ENCODE data around the gene PDLIM5. TPM values are rescaled to one million over a fixed set of nuclear protein-coding genes. Genes with fewer than 3 reads are reported as not detected.

The PDLIM5 gene
- total and polyA plus RNA-seq, 7 experiments from 2014 or later, result 14.4 to 61.7 (median 35.7) TPM

GRCh38 chr4:94412658-94413038, 39.1 kb upstream of the PDLIM5 start:
- CTCF ChIA-PET, result no interaction called here
- Histone ChIP-seq H3K9me3 (ENCODE audit: control insufficient read depth in 2 of 3, low read length in 3 of 3) (peaks cover 0 to 3% (median 0%) of the 10 kb centered on the region in 3 experiments), H3K36me3 (ENCODE audit: control insufficient read depth in 2 of 3, insufficient read depth in 3 of 3, low read length in 3 of 3) (no peaks in the 10 kb centered on the region), H3K4me1 (ENCODE audit: control insufficient read depth in 2 of 2, insufficient read depth in 2 of 2, low read length in 2 of 2) (no peaks in the 10 kb centered on the region), H3K4me3 (ENCODE audit: low read length) (no peak overlapping the region), H3K27ac (ENCODE audit: low read depth, low read length) (no peak overlapping the region), H3K27me3 (ENCODE audit: control insufficient read depth in 2 of 2, insufficient read depth in 2 of 2, low read length in 2 of 2) (no peaks in the 10 kb centered on the region)
- Mint-ChIP-seq H3K27ac (no peak overlapping the region), H3K4me1 (no peaks in the 10 kb centered on the region), H3K9me3 (peaks cover 0 to 18% (median 4%) of the 10 kb centered on the region in 11 donors), H3K27me3 (peaks cover 19 to 41% (median 25%) of the 10 kb centered on the region in 5 donors), H3K36me3 (peaks cover 0 to 3% (median 0%) of the 10 kb centered on the region in 5 donors), H3K4me3 (no peak overlapping the region)
- no peak for DNase-seq
- no peak for ATAC-seq
- intact Hi-C loops (cut with micrococcal nuclease), result no loop called here
- POLR2A ChIA-PET, result no interaction called here

GRCh38 chr4:94413085-94413840, 38.5 kb upstream of the PDLIM5 start:
- no peak for ATAC-seq
- DNase-seq, result no peak
- Mint-ChIP-seq H3K4me1 (no peaks in the 10 kb centered on the region), H3K27me3 (peaks cover 19 to 41% (median 25%) of the 10 kb centered on the region in 5 donors), H3K4me3 (no peak overlapping the region), H3K9me3 (peaks cover 0 to 19% (median 4%) of the 10 kb centered on the region in 11 donors), H3K27ac (no peak overlapping the region), H3K36me3 (peaks cover 0 to 3% (median 0%) of the 10 kb centered on the region in 5 donors)
- ChIA-PET POLR2A (no interaction called here), CTCF (no interaction called here)
- H3K4me3 ChIP-seq (ENCODE audit: low read length), result no peak overlapping the region
- H3K36me3 ChIP-seq (ENCODE audit: control insufficient read depth in 2 of 3, insufficient read depth in 3 of 3, low read length in 3 of 3), result no peaks in the 10 kb centered on the region
- H3K27me3 ChIP-seq (ENCODE audit: control insufficient read depth in 2 of 2, insufficient read depth in 2 of 2, low read length in 2 of 2), result no peaks in the 10 kb centered on the region
- H3K9me3 ChIP-seq (ENCODE audit: control insufficient read depth in 2 of 3, low read length in 3 of 3), result peaks cover 0 to 3% (median 0%) of the 10 kb centered on the region in 3 experiments
- no peaks in the 10 kb centered on the region for H3K4me1 ChIP-seq (ENCODE audit: control insufficient read depth in 2 of 2, insufficient read depth in 2 of 2, low read length in 2 of 2)
- intact Hi-C loops (cut with micrococcal nuclease), result no loop called here
- H3K27ac ChIP-seq (ENCODE audit: low read depth, low read length), result no peak overlapping the region

- Histone ChIP-seq H3K4me3 (ENCODE audit: low read length) (no peak overlapping the region), H3K27ac (ENCODE audit: low read depth, low read length) (no peak overlapping the region), H3K4me1 (ENCODE audit: control insufficient read depth in 2 of 2, insufficient read depth in 2 of 2, low read length in 2 of 2) (no peaks in the 10 kb centered on the region), H3K9me3 (ENCODE audit: control insufficient read depth in 2 of 3, low read length in 3 of 3) (peaks cover 0 to 3% (median 0%) of the 10 kb centered on the region in 3 experiments), H3K27me3 (ENCODE audit: control insufficient read depth in 2 of 2, insufficient read depth in 2 of 2, low read length in 2 of 2) (no peaks in the 10 kb centered on the region), H3K36me3 (ENCODE audit: control insufficient read depth in 2 of 3, insufficient read depth in 3 of 3, low read length in 3 of 3) (no peaks in the 10 kb centered on the region)
- no peak for DNase-seq
- no peaks in the 10 kb centered on the region for H3K4me1 Mint-ChIP-seq
- intact Hi-C loops (cut with micrococcal nuclease), result no loop called here
- H3K9me3 Mint-ChIP-seq, result peaks cover 0 to 19% (median 4%) of the 10 kb centered on the region in 11 donors
- H3K4me3 Mint-ChIP-seq, result no peak overlapping the region
- H3K27me3 Mint-ChIP-seq, result peaks cover 23 to 44% (median 29%) of the 10 kb centered on the region in 5 donors
- no peak for ATAC-seq
- CTCF ChIA-PET, result no interaction called here
- peaks cover 0 to 3% (median 0%) of the 10 kb centered on the region in 5 donors for H3K36me3 Mint-ChIP-seq
- POLR2A ChIA-PET, result no interaction called here
- H3K27ac Mint-ChIP-seq, result no peak overlapping the region
Measured at GRCh38 chr4:94414907-94415306, 36.8 kb upstream of the PDLIM5 start.

- Histone ChIP-seq H3K36me3 (ENCODE audit: control insufficient read depth in 2 of 3, insufficient read depth in 3 of 3, low read length in 3 of 3) (no peaks in the 10 kb centered on the region), H3K27me3 (ENCODE audit: control insufficient read depth in 2 of 2, insufficient read depth in 2 of 2, low read length in 2 of 2) (no peaks in the 10 kb centered on the region), H3K4me1 (ENCODE audit: control insufficient read depth in 2 of 2, insufficient read depth in 2 of 2, low read length in 2 of 2) (no peaks in the 10 kb centered on the region), H3K9me3 (ENCODE audit: control insufficient read depth in 2 of 3, low read length in 3 of 3) (peaks cover 0 to 3% (median 0%) of the 10 kb centered on the region in 3 experiments), H3K27ac (ENCODE audit: low read depth, low read length) (no peak overlapping the region), H3K4me3 (ENCODE audit: low read length) (no peak overlapping the region)
- no peak overlapping the region for H3K27ac Mint-ChIP-seq
- intact Hi-C loops (cut with micrococcal nuclease), result no loop called here
- DNase-seq, result no peak
- H3K27me3 Mint-ChIP-seq, result peaks cover 23 to 44% (median 30%) of the 10 kb centered on the region in 5 donors
- H3K36me3 Mint-ChIP-seq, result peaks cover 0 to 3% (median 0%) of the 10 kb centered on the region in 5 donors
- peaks cover 0 to 19% (median 4%) of the 10 kb centered on the region in 11 donors for H3K9me3 Mint-ChIP-seq
- no peaks in the 10 kb centered on the region for H3K4me1 Mint-ChIP-seq
- ChIA-PET POLR2A (no interaction called here), CTCF (no interaction called here)
- no peak overlapping the region for H3K4me3 Mint-ChIP-seq
- ATAC-seq, result no peak
Measured at GRCh38 chr4:94415448-94415847, 36.3 kb upstream of the PDLIM5 start.

- POLR2A ChIA-PET, result no interaction called here
- Histone ChIP-seq H3K9me3 (ENCODE audit: control insufficient read depth in 2 of 3, low read length in 3 of 3) (peaks cover 0 to 3% (median 0%) of the 10 kb centered on the region in 3 experiments), H3K36me3 (ENCODE audit: control insufficient read depth in 2 of 3, insufficient read depth in 3 of 3, low read length in 3 of 3) (no peaks in the 10 kb centered on the region), H3K4me1 (ENCODE audit: control insufficient read depth in 2 of 2, insufficient read depth in 2 of 2, low read length in 2 of 2) (no peaks in the 10 kb centered on the region), H3K27me3 (ENCODE audit: control insufficient read depth in 2 of 2, insufficient read depth in 2 of 2, low read length in 2 of 2) (no peaks in the 10 kb centered on the region), H3K4me3 (ENCODE audit: low read length) (no peak overlapping the region), H3K27ac (ENCODE audit: low read depth, low read length) (no peak overlapping the region)
- CTCF ChIA-PET, result no interaction called here
- no peaks in the 10 kb centered on the region for H3K4me1 Mint-ChIP-seq
- H3K36me3 Mint-ChIP-seq, result peaks cover 0 to 3% (median 0%) of the 10 kb centered on the region in 5 donors
- peaks cover 25 to 47% (median 28%) of the 10 kb centered on the region in 5 donors for H3K27me3 Mint-ChIP-seq
- no peak for DNase-seq
- H3K9me3 Mint-ChIP-seq, result peaks cover 0 to 19% (median 4%) of the 10 kb centered on the region in 11 donors
- H3K4me3 Mint-ChIP-seq, result no peak overlapping the region
- intact Hi-C loops (cut with micrococcal nuclease), result no loop called here
- H3K27ac Mint-ChIP-seq, result no peak overlapping the region
- ATAC-seq, result no peak
Measured at GRCh38 chr4:94416335-94416734, 35.4 kb upstream of the PDLIM5 start.

GRCh38 chr4:94416981-94417380, 34.8 kb upstream of the PDLIM5 start:
- DNase-seq (no peak), ATAC-seq (no peak)
- Mint-ChIP-seq H3K4me1 (no peaks in the 10 kb centered on the region), H3K4me3 (no peak overlapping the region), H3K27me3 (peaks cover 24 to 47% (median 32%) of the 10 kb centered on the region in 5 donors), H3K36me3 (peaks cover 0 to 3% (median 0%) of the 10 kb centered on the region in 5 donors), H3K9me3 (peaks cover 0 to 19% (median 4%) of the 10 kb centered on the region in 11 donors), H3K27ac (no peak overlapping the region)
- peaks cover 0 to 3% (median 0%) of the 10 kb centered on the region in 3 experiments for H3K9me3 ChIP-seq (ENCODE audit: control insufficient read depth in 2 of 3, low read length in 3 of 3)
- no peak overlapping the region for H3K27ac ChIP-seq (ENCODE audit: low read depth, low read length)
- no peaks in the 10 kb centered on the region for H3K36me3 ChIP-seq (ENCODE audit: control insufficient read depth in 2 of 3, insufficient read depth in 3 of 3, low read length in 3 of 3)
- intact Hi-C loops (cut with micrococcal nuclease), result no loop called here
- no peak overlapping the region for H3K4me3 ChIP-seq (ENCODE audit: low read length)
- H3K27me3 ChIP-seq (ENCODE audit: control insufficient read depth in 2 of 2, insufficient read depth in 2 of 2, low read length in 2 of 2), result no peaks in the 10 kb centered on the region
- ChIA-PET POLR2A (no interaction called here), CTCF (no interaction called here)
- no peaks in the 10 kb centered on the region for H3K4me1 ChIP-seq (ENCODE audit: control insufficient read depth in 2 of 2, insufficient read depth in 2 of 2, low read length in 2 of 2)

- Histone ChIP-seq H3K36me3 (ENCODE audit: control insufficient read depth in 2 of 3, insufficient read depth in 3 of 3, low read length in 3 of 3) (no peaks in the 10 kb centered on the region), H3K4me3 (ENCODE audit: low read length) (no peak overlapping the region), H3K27me3 (ENCODE audit: control insufficient read depth in 2 of 2, insufficient read depth in 2 of 2, low read length in 2 of 2) (peaks cover 0 to 4% of the 10 kb centered on the region in 2 donors), H3K9me3 (ENCODE audit: control insufficient read depth in 2 of 3, low read length in 3 of 3) (peaks cover 0 to 3% (median 0%) of the 10 kb centered on the region in 3 experiments), H3K4me1 (ENCODE audit: control insufficient read depth in 2 of 2, insufficient read depth in 2 of 2, low read length in 2 of 2) (no peaks in the 10 kb centered on the region), H3K27ac (ENCODE audit: low read depth, low read length) (no peak overlapping the region)
- no peak overlapping the region for H3K4me3 Mint-ChIP-seq
- DNase-seq (no peak), ATAC-seq (no peak)
- intact Hi-C loops (cut with micrococcal nuclease), result no loop called here
- H3K9me3 Mint-ChIP-seq, result peaks cover 0 to 33% (median 14%) of the 10 kb centered on the region in 11 donors
- H3K27ac Mint-ChIP-seq, result no peak overlapping the region
- H3K4me1 Mint-ChIP-seq, result no peaks in the 10 kb centered on the region
- ChIA-PET POLR2A (no interaction called here), CTCF (no interaction called here)
- peaks cover 10 to 49% (median 42%) of the 10 kb centered on the region in 5 donors for H3K27me3 Mint-ChIP-seq
- H3K36me3 Mint-ChIP-seq, result peaks cover 0 to 3% (median 0%) of the 10 kb centered on the region in 5 donors
Measured at GRCh38 chr4:94419549-94419948, 32.2 kb upstream of the PDLIM5 start.
